ENCODE results near the gene ZNF878. TPM values are rescaled to one million over a fixed set of nuclear protein-coding genes. Genes with fewer than 3 reads are reported as not detected.
A peak's percentile ranks its signal among the peaks of the same experiment; 100 is the strongest.

The ZNF878 gene
- total and polyA plus RNA-seq, 2 of the 13 experiments (the other 11 are each of a cell fraction or from before 2014, with no cell fraction given) = 0.46 to 5.2 TPM

DNA sequence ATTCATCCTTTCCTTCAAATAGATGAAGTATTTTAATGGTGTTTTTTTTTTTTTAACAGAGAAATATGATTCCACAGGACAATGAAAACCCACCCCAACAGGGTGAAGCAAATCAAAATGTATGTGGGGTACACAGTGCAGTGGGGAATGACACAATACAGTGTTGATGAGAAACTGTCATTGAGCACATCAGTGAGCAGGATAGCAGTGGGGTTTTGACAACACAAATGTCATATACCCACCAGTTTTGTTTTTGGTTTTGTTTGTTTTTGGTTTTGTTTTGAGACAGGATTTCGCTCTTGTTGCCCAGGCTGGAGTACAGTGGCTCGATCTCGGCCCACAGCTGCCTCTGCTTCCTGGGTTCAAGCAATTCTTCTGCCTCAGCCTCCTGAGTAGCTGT lies 41.0 kb upstream of the ZNF878 start:
- no peak for FAIRE-seq
- H3K4me3 ChIP-seq (replicated peaks in 1 of 3; ENCODE audit: insufficient read depth in 1 of 3, low read depth in 2 of 3, low read length in 3 of 3) = no peak overlapping the region
- intact Hi-C loops (cut with micrococcal nuclease; ENCODE audit: unreplicated experiment) = no loop called here
- H3K9ac ChIP-seq (ENCODE audit: insufficient read depth, low read depth, low read length) = no peak overlapping the region
- in situ Hi-C loops (cut with HindIII; ENCODE audit: extremely low pct_ligation_motif_present, low pct_unique_long_range_greater_than_20kb) = loop anchor here (5.0 kb wide), 1 partner anchor 49 kb away; the partner anchor contains the start of gene ZNF20
- WGBS (ENCODE audit: low lambda C conversion rate) = 60% methylated on average over 3 of the region's 3 CpGs
- CTCF ChIA-PET (ENCODE audit: low intra/inter-chr PET ratio, low total read pairs) = no interaction called here
- no peak overlapping the region for H3K27ac ChIP-seq (ENCODE audit: extremely low read length, insufficient read depth, low read length)
- H3K4me1 ChIP-seq (ENCODE audit: insufficient read depth, low read length) = peaks cover 17% of the 10 kb centered on the region
- DNase-seq (ENCODE audit: low spot score) = no peak
- no TSS peak for BruUV-seq (replicated peaks)
- no peaks in the 10 kb centered on the region for H3K9me3 ChIP-seq (ENCODE audit: low read length)
- TF ChIP-seq EP300 (IDR thresholded peaks at IDR 0.05; ENCODE audit: low read depth in 2 of 2, low read length in 2 of 2) (no peak), EP300 (CRISPR knock-in tag; IDR thresholded peaks at IDR 0.05; ENCODE audit: borderline replicate concordance) (no peak), BHLHE40 (IDR thresholded peaks at IDR 0.05; ENCODE audit: low read length) (no peak), MZF1 (CRISPR knock-in tag; IDR thresholded peaks at IDR 0.05; ENCODE audit: borderline replicate concordance) (no peak), MED1 (CRISPR knock-in tag; IDR thresholded peaks at IDR 0.05) (no peak)
- TF ChIP-seq, protein P1, sequence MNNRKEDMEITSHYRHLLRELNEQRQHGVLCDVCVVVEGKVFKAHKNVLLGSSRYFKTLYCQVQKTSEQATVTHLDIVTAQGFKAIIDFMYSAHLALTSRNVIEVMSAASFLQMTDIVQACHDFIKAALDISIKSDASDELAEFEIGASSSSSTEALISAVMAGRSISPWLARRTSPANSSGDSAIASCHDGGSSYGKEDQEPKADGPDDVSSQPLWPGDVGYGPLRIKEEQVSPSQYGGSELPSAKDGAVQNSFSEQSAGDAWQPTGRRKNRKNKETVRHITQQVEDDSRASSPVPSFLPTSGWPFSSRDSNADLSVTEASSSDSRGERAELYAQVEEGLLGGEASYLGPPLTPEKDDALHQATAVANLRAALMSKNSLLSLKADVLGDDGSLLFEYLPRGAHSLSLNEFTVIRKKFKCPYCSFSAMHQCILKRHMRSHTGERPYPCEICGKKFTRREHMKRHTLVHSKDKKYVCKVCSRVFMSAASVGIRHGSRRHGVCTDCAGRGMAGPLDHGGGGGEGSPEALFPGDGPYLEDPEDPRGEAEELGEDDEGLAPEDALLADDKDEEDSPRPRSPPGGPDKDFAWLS (CRISPR knock-in tag; IDR thresholded peaks at IDR 0.05; ENCODE audit: borderline replicate concordance) = no peak
- H3K27me3 ChIP-seq (ENCODE audit: control insufficient read depth in 1 of 2, insufficient read depth in 2 of 2, low read length in 2 of 2) = no peaks in the 10 kb centered on the region
- POLR2A ChIA-PET = no interaction called here
- no peaks in the 10 kb centered on the region; a peak in 1 of 5 replicates for H3K36me3 ChIP-seq (replicated peaks in 1 of 2; ENCODE audit: control insufficient read depth in 1 of 2, insufficient read depth in 2 of 2, low read length in 2 of 2)
- no peak for ATAC-seq
- H4K20me1 ChIP-seq (ENCODE audit: insufficient read depth, low read length) = no peaks in the 10 kb centered on the region
- H3K4me2 ChIP-seq (ENCODE audit: low read depth, low read length) = no peak overlapping the region
- H2AFZ ChIP-seq (ENCODE audit: low read length) = no peak overlapping the region
- peaks cover 2% of the 10 kb centered on the region for H3K79me2 ChIP-seq (ENCODE audit: insufficient read depth, low read length)

DNA sequence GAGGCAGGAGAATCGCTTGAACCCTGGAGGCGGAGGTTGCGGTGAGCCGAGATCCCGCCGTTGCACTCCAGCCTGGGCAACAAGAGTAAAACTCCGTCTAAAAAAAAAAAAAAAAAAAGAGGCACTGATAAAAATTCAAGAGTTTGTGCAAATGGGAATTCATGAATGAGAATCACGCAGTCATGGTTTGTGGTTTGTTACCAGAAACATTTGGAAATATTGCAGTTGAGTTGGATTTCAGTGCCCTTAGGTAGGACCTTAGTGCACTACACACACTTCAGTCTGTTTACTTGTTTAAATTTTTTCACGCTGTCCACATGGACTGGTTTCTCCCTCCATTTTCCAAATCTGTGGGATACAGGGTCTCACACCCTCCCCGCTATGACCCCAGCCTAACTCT lies 40.2 kb upstream of the ZNF878 start:
- no peak for ATAC-seq
- TF ChIP-seq, protein P2, sequence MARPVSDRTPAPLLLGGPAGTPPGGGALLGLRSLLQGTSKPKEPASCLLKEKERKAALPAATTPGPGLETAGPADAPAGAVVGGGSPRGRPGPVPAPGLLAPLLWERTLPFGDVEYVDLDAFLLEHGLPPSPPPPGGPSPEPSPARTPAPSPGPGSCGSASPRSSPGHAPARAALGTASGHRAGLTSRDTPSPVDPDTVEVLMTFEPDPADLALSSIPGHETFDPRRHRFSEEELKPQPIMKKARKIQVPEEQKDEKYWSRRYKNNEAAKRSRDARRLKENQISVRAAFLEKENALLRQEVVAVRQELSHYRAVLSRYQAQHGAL (CRISPR knock-in tag; IDR thresholded peaks at IDR 0.05; ENCODE audit: not compliant biosample characterization) = no peak
- TF ChIP-seq ZFAT (CRISPR knock-in tag; conservative IDR thresholded peaks at IDR 0.05) = no peak
- TF ChIP-seq, protein P3, sequence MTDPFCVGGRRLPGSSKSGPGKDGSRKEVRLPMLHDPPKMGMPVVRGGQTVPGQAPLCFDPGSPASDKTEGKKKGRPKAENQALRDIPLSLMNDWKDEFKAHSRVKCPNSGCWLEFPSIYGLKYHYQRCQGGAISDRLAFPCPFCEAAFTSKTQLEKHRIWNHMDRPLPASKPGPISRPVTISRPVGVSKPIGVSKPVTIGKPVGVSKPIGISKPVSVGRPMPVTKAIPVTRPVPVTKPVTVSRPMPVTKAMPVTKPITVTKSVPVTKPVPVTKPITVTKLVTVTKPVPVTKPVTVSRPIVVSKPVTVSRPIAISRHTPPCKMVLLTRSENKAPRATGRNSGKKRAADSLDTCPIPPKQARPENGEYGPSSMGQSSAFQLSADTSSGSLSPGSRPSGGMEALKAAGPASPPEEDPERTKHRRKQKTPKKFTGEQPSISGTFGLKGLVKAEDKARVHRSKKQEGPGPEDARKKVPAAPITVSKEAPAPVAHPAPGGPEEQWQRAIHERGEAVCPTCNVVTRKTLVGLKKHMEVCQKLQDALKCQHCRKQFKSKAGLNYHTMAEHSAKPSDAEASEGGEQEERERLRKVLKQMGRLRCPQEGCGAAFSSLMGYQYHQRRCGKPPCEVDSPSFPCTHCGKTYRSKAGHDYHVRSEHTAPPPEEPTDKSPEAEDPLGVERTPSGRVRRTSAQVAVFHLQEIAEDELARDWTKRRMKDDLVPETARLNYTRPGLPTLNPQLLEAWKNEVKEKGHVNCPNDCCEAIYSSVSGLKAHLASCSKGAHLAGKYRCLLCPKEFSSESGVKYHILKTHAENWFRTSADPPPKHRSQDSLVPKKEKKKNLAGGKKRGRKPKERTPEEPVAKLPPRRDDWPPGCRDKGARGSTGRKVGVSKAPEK (CRISPR knock-in tag; IDR thresholded peaks at IDR 0.05; ENCODE audit: borderline replicate concordance) = no peak
- TF ChIP-seq CC2D1A (CRISPR knock-in tag; IDR thresholded peaks at IDR 0.05) = no peak
- no peak for TF ChIP-seq HNF4G (IDR thresholded peaks at IDR 0.05; ENCODE audit: borderline replicate concordance, low read depth, low read length)
- no peak for TF ChIP-seq HNF4G (CRISPR knock-in tag; IDR thresholded peaks at IDR 0.05; ENCODE audit: borderline replicate concordance, low read depth)

More for the DNA sequence above, 40.2 kb upstream of the ZNF878 start:
- CTCF ChIA-PET (ENCODE audit: low intra/inter-chr PET ratio, low total read pairs) = no interaction called here
- Histone ChIP-seq H4K20me1 (ENCODE audit: insufficient read depth, low read length) (no peaks in the 10 kb centered on the region), H3K27ac (ENCODE audit: extremely low read length, insufficient read depth, low read length) (no peak overlapping the region), H3K4me3 (replicated peaks in 1 of 3; ENCODE audit: insufficient read depth in 1 of 3, low read depth in 2 of 3, low read length in 3 of 3) (peak overlapping the region; percentile 68 to 79 (median 76); a peak in 5 of 6 replicates), H3K36me3 (replicated peaks in 1 of 2; ENCODE audit: control insufficient read depth in 1 of 2, insufficient read depth in 2 of 2, low read length in 2 of 2) (no peaks in the 10 kb centered on the region; a peak in 1 of 5 replicates), H3K9me3 (ENCODE audit: low read length) (0 out of 2 replicates have a peak, but pooled peaks cover 1% of the 10 kb centered on the region), H3K27me3 (ENCODE audit: control insufficient read depth in 1 of 2, insufficient read depth in 2 of 2, low read length in 2 of 2) (no peaks in the 10 kb centered on the region), H3K4me2 (ENCODE audit: low read depth, low read length) (peak overlapping the region; percentile 36), H3K79me2 (ENCODE audit: insufficient read depth, low read length) (peaks cover 2% of the 10 kb centered on the region), H2AFZ (ENCODE audit: low read length) (no peak overlapping the region), H3K4me1 (ENCODE audit: insufficient read depth, low read length) (peaks cover 17% of the 10 kb centered on the region), H3K9ac (ENCODE audit: insufficient read depth, low read depth, low read length) (peak overlapping the region; percentile 72)
- no peak for FAIRE-seq
- 75% methylated on average over 10 of the region's 10 CpGs for WGBS (ENCODE audit: low lambda C conversion rate)
- no peak for DNase-seq (ENCODE audit: low spot score)
- POLR2A ChIA-PET = no interaction called here
- BruUV-seq (replicated peaks) = no TSS peak
- in situ Hi-C loops (cut with HindIII; ENCODE audit: extremely low pct_ligation_motif_present, low pct_unique_long_range_greater_than_20kb) = loop anchor here (5.0 kb wide), 1 partner anchor 49 kb away; the partner anchor contains the start of gene ZNF20
- intact Hi-C loops (cut with micrococcal nuclease; ENCODE audit: unreplicated experiment) = no loop called here
